Panc1 (cell line): ENCODE measurements around the gene STXBP4. TPM values are rescaled to one million over a fixed set of nuclear protein-coding genes. Genes with fewer than 3 reads are reported as not detected.

Experiments used
- ATAC-seq: fragments of 200-7000 bp; cut with Tn5 transposase; 2 replicates; pipeline ENCODE4 v1.9.1; 2020; ENCODE audit warnings: mild to moderate bottlenecking, moderate library complexity
- BruUV-seq: library from RNA; stranded (reverse); fragments of 400-500 nt; replicated peaks from 2 replicates; lab custom pipeline; 2021; lab: Mats Ljungman, UMichigan
- CTCF ChIA-PET: fragments of 300-600 bp; sonication (Branson Sonifier 250); formaldehyde crosslinking; loops from one replicate; lab custom pipeline; 2022; ENCODE audit warnings: antibody characterized with exemption; lab: Charles Lee
- POLR2A ChIA-PET: fragments of 300-600 bp; sonication (Branson Sonifier 250); formaldehyde crosslinking; loops from one replicate; lab custom pipeline; 2022; ENCODE audit warnings: antibody characterized with exemption; lab: Charles Lee
- DNase-seq: peaks from one replicate; pipeline ENCODE4 v3.0.0-alpha.2; 2010; ENCODE audit warnings: low read depth, low spot score
- H3K27ac ChIP-seq: 2 replicates; pipeline ENCODE4 v1.5.1; 2011; ENCODE audit warnings: mild to moderate bottlenecking, low read length, inconsistent platforms
- H3K27me3 ChIP-seq: fragments of 200-500 bp; sonication (Bioruptor generic); 2 replicates; pipeline ENCODE4 v1.6.0; 2014; ENCODE audit warnings: low read length, inconsistent platforms; ENCODE audit not compliant: control insufficient read depth, insufficient read depth
- H3K36me3 ChIP-seq: fragments of 200-500 bp; sonication (Bioruptor generic); 2 replicates; pipeline ENCODE4 v1.5.1; 2014; ENCODE audit warnings: inconsistent platforms, mild to moderate bottlenecking, low read length, moderate library complexity; ENCODE audit not compliant: control insufficient read depth, insufficient read depth
- H3K4me1 ChIP-seq: 2 replicates; pipeline ENCODE4 v1.5.1; 2011; ENCODE audit warnings: inconsistent platforms, mild to moderate bottlenecking, low read length, moderate library complexity; ENCODE audit not compliant: control insufficient read depth, insufficient read depth
- H3K4me3 ChIP-seq, 2 experiments: 2 replicates each; pipeline ENCODE4 v1.5.1; 2011 to 2012; ENCODE audit warnings: low read depth in 2 of 2, low read length in 2 of 2, mild to moderate bottlenecking in 2 of 2, inconsistent platforms in 1 of 2, moderate library complexity in 1 of 2
- H3K9me3 ChIP-seq: fragments of 200-500 bp; sonication (Bioruptor generic); 2 replicates; pipeline ENCODE4 v1.5.1; 2014; ENCODE audit warnings: low read depth, mild to moderate bottlenecking, inconsistent platforms, low read length, moderate library complexity; ENCODE audit not compliant: control insufficient read depth, insufficient read depth
- CTCF ChIP-seq: fragments of 450-650 bp; IDR thresholded peaks from 2 replicates; pipeline ENCODE4 v1.5.1; 2017; ENCODE audit warnings: mild to moderate bottlenecking
- POLR2AphosphoS5 ChIP-seq: IDR thresholded peaks from 2 replicates; pipeline ENCODE4 v1.6.1; 2012; ENCODE audit warnings: mild to moderate bottlenecking, low read depth, low read length, moderate library complexity
- REST ChIP-seq, 2 experiments: IDR thresholded peaks; 2 replicates each; pipeline ENCODE4 v1.6.1; 2011 to 2012; ENCODE audit warnings: low read depth in 2 of 2, control low read depth in 1 of 2, low read length in 1 of 2, mild to moderate bottlenecking in 1 of 2, moderate library complexity in 1 of 2; ENCODE audit not compliant: insufficient read depth in 1 of 2
- SIN3A ChIP-seq: IDR thresholded peaks from 2 replicates; pipeline ENCODE4 v1.6.1; 2012; ENCODE audit warnings: low read depth, mild to moderate bottlenecking, low read length, moderate library complexity, borderline replicate concordance; ENCODE audit not compliant: insufficient read depth
- TCF7L2 ChIP-seq: IDR thresholded peaks from 2 replicates; pipeline ENCODE4 v1.6.1; 2011; ENCODE audit warnings: mild to moderate bottlenecking, low read depth, low read length, inconsistent platforms
- in situ Hi-C: cut with HindIII; loops from 2 replicates; pipeline ENCODE4 v1.10.0; 2016; ENCODE audit warnings: low sequenced_read_pairs, low pct_unique_long_range_greater_than_20kb
- intact Hi-C: fragments of 100-400 bp; cut with micrococcal nuclease; formaldehyde crosslinking; loops from one replicate; pipeline ENCODE4 v1.10.0; 2022; ENCODE audit not compliant: unreplicated experiment
- total RNA-seq: library from RNA; stranded (reverse); gene quantifications from one replicate; pipeline ENCODE4 v1.2.1, GENCODE V29; 2021; ENCODE audit not compliant: unreplicated experiment

Gene STXBP4
- total RNA-seq, 1 experiment from 2014 or later = 12.8 TPM

- TF ChIP-seq REST (IDR thresholded peaks at IDR 0.05; ENCODE audit: insufficient read depth in 1 of 2, low read depth in 2 of 2, low read length in 1 of 2) = no peak
- TF ChIP-seq SIN3A = no peak
- no peak for TF ChIP-seq POLR2AphosphoS5
- no peak for TF ChIP-seq TCF7L2
- TF ChIP-seq CTCF = no peak
- Histone ChIP-seq H3K4me3 (no peak overlapping the region), H3K27me3 (no peaks in the 10 kb centered on the region), H3K9me3 (no peaks in the 10 kb centered on the region), H3K4me1 (no peaks in the 10 kb centered on the region), H3K27ac (no peak overlapping the region), H3K36me3 (peaks cover 3% of the 10 kb centered on the region; the same call in 1 of the 2 replicates)
- BruUV-seq = no TSS peak
- ATAC-seq (no peak), DNase-seq (no peak)
- CTCF ChIA-PET = no interaction called here
- in situ Hi-C loops (no loop called here), intact Hi-C loops (no loop called here)
- POLR2A ChIA-PET = no interaction called here
Measured at GRCh38 chr17:55038291-55038690, 69.7 kb downstream of the STXBP4 start.

GRCh38 chr17:55040611-55041010 lies 72.0 kb downstream of the STXBP4 start:
- Histone ChIP-seq H3K36me3 (peaks cover 3% of the 10 kb centered on the region; the same call in 1 of the 2 replicates), H3K27ac (no peak overlapping the region), H3K4me3 (no peak overlapping the region), H3K27me3 (no peaks in the 10 kb centered on the region), H3K4me1 (no peaks in the 10 kb centered on the region), H3K9me3 (no peaks in the 10 kb centered on the region)
- ChIA-PET POLR2A (no interaction called here), CTCF (no interaction called here)
- ATAC-seq (no peak), DNase-seq (no peak)
- in situ Hi-C loops = no loop called here
- intact Hi-C loops = no loop called here
- BruUV-seq = no TSS peak
- TF ChIP-seq TCF7L2 = no peak
- no peak for TF ChIP-seq REST (IDR thresholded peaks at IDR 0.05; ENCODE audit: insufficient read depth in 1 of 2, low read depth in 2 of 2, low read length in 1 of 2)
- no peak for TF ChIP-seq POLR2AphosphoS5
- no peak for TF ChIP-seq SIN3A
- TF ChIP-seq CTCF = no peak
